Vein endothelial cell (primary cell): ENCODE measurements around the gene UBXN6. TPM values are rescaled to one million over a fixed set of nuclear protein-coding genes. Genes with fewer than 3 reads are reported as not detected.

Experiments
- small RNA-seq: library from RNA; depleted of rRNA; stranded (forward); fragments of <200 nt; gene quantifications from one replicate; pipeline ENCODE3, GENCODE V24; 2012
- total RNA-seq: library from RNA; depleted of rRNA; stranded (reverse); fragments of >200 nt; gene quantifications from 2 replicates; pipeline ENCODE4 v1.2.3, GENCODE V29; 2012

The UBXN6 gene
- 83.8 and 109 TPM in 2 replicates for total RNA-seq

DNA sequence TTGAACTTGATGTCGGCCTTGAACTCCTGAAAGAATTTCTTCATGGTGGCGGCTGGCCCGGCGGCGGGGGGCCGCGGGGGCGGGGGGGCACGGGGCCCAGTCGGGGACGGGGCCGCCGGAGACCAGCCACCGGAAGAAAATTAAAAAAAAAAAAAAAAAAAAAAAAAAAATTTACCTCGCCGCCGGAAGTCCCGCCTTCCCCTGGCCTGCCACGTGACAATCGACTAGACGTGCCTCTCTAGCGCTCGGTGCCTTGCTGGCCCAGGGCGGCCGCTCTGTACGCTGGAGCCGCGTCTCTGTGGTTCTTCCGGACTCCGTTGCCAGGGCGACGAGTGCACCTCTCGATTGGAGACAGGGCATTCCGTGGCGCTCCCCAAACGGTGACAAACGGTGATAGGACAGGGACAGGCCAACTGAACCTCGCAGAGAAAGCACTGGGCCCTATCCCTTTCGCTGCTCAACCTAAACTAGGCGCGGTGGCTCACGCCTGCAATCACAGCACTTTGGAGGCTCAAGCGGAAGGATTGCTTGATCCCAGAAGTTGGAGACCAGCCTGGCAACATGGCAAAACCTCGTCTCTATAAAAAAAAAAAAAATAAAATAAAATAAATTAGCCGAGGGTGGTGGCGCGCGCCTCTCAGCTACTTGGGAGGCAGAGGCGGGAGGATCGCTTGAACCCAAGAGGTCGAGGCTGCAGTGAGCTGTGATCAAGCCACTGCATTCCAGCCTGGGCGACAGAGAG lies at the start of gene UBXN6:
Gene UBXN6 (minus strand): TSS at position 141 of the 742 bp plus-strand sequence. CDS start 97 bp downstream, at position 44.

DNA sequence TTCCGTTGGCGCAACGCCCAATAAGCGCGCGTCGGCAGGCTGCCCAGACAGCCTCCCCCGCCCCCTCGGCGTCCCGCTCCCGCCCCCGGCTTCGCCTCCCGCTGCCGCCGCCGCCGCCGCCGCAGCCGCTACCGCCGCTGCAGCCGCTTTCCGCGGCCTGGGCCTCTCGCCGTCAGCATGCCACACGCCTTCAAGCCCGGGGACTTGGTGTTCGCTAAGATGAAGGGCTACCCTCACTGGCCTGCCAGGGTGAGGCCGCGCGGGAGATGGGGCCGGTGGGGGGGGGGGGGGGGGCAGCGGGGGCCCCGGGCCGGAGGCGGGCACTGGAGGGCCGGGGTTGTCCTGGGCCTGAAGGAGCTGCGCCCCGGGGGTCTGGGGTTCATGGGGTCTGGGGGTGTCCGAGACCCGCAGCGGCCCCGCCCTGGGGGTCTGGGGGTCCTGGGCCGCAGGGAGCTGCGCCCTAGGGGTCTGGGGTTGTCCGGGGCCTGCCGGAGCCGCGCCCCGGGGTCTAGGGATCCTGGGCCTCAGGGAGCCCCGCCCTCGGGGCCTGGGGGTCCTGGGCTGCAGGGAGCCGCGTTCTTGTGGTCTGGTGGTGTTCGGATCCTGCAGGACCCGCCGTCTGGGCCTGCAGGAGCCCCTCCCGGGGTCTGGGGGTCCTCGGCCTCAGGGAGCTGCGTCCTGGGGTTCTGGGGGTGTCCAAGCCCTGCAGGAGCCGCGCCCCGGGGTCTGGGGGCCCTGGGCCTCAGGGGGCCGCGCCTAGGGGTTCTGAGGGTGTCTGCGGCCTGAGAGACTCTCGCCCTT lies 14.8 kb upstream of the UBXN6 start, which contains the start of gene HDGFL2:
Gene HDGFL2 (plus strand): TSS at position 124 of the 801 bp plus-strand sequence. CDS start 54 bp downstream, at position 178.

GRCh38 chr19:4402171-4403004 lies 55.2 kb downstream of the UBXN6 start, which contains the start of gene CHAF1A:
TSS of gene CHAF1A (plus strand) at chr19:4402640. CDS start at chr19:4402763, 123 bp downstream.

DNA sequence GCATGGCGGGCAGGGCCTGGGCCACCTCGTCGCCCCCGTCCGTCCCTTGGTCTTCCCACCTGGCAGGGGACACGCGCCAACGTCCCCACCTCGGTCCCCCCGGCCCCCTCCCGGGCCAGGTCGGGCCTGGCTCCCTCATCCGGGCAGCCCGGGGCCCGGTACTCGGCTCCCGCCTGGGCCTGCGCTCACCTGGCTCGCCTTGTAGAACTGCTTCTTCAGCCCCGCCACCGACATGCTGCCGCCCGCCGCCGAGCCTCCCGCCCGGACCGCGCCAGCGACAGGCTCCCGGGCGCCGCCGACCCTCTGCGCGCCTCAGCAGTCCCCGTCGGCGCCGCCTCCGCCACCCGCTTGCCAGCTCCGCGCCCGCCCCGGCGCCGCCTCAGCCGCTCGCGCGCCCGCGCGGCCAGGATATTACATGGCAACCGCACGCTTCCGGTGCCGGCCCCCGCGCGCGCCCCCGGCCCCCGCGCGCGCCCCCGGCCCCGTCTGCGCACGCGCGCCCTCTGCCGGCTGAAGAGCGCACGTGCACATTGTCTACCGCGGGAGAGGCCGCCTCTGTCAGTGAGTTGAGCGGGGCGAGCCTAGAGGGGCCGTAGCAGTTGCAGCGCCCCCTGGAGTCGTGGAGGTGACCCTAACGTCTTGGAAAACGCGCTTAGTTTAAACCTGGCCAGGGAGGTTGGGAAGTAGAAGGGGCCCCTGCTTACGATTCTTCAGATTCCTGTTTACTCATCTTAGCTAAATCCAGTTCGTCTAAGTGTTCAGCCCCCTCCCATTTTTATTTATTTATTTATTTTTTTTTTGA lies 57.3 kb downstream of the UBXN6 start, which contains the start of gene SH3GL1:
Gene SH3GL1 (minus strand): TSS at position 413 of the 802 bp plus-strand sequence. CDS start 179 bp downstream, at position 234.

Small RNA genes lying within 50 kb of the gene (small RNA-seq; reads per million reads assigned to genes)
- not detected for gene MIR4746

Other genes starting within 250 kb of the UBXN6 start
- gene EBI3, start 228.3 kb downstream of the UBXN6 start, total RNA-seq = 0.57 and 2.0 TPM in 2 replicates
- gene YJU2, start 210.7 kb downstream of the UBXN6 start, total RNA-seq = 22.6 and 24.5 TPM in 2 replicates
- gene SHD, start 178.5 kb downstream of the UBXN6 start, total RNA-seq = not detected in 2 replicates
- not detected in 2 replicates for gene TMIGD2, start 155.4 kb downstream of the UBXN6 start, total RNA-seq
- 13.1 and 18.3 TPM in 2 replicates for gene FSD1, start 153.2 kb downstream of the UBXN6 start, total RNA-seq
- gene STAP2, start 119.0 kb downstream of the UBXN6 start, total RNA-seq = 18.5 and 37.6 TPM in 2 replicates
- 6.3 and 8.8 TPM in 2 replicates for gene MPND, start 114.2 kb downstream of the UBXN6 start, total RNA-seq
- 157 and 199 TPM in 2 replicates for gene SH3GL1, start 57.2 kb downstream of the UBXN6 start, total RNA-seq
- 13.1 and 16.5 TPM in 2 replicates for gene CHAF1A, start 55.2 kb downstream of the UBXN6 start, total RNA-seq
- gene HDGFL2, start 14.5 kb upstream of the UBXN6 start, total RNA-seq = 72.2 and 77.4 TPM in 2 replicates
- under 0.01 TPM in 2 replicates for gene PLIN4, start 60.7 kb upstream of the UBXN6 start, total RNA-seq
- gene PLIN5, start 77.4 kb upstream of the UBXN6 start, total RNA-seq = 0.33 and 0.48 TPM in 2 replicates
- 0.65 and 0.86 TPM in 2 replicates for gene LRG1, start 82.2 kb upstream of the UBXN6 start, total RNA-seq
- 236 and 245 TPM in 2 replicates for gene SEMA6B, start 101.9 kb upstream of the UBXN6 start, total RNA-seq
- gene TNFAIP8L1, start 181.7 kb upstream of the UBXN6 start, total RNA-seq = 59.4 and 59.8 TPM in 2 replicates
- 165 and 194 TPM in 2 replicates for gene MYDGF, start 212.5 kb upstream of the UBXN6 start, total RNA-seq